Measurements from ENCODE around the gene DISC1.
"Not testable (repeated sequence)": the region's sequence is repeated elsewhere in the genome, so short reads cannot be mapped to it uniquely, and the experiment has no call there.

The DISC1 gene

GRCh38 chr1:231626535-231626950 lies at the start of gene DISC1:
DISC1 (plus strand) TSS chr1:231626790; CDS start chr1:231626868, 78 bp downstream.
- DNase-seq (ENCODE audit: low read depth): peak; percentile 20

GRCh38 chr1:231576804-231577718 lies 49.5 kb upstream of the DISC1 start:
- DNase-seq (ENCODE audit: low read depth): no peak

- DNase-seq (ENCODE audit: low read depth): no peak
Observed at GRCh38 chr1:231580874-231581273, 45.7 kb upstream of the DISC1 start.

- DNase-seq (ENCODE audit: low read depth): no peak
Observed at GRCh38 chr1:231581859-231582258, 44.7 kb upstream of the DISC1 start.

- DNase-seq (ENCODE audit: low read depth): no peak
Observed at GRCh38 chr1:231583376-231583775, 43.2 kb upstream of the DISC1 start.

GRCh38 chr1:231584117-231584516 lies 42.5 kb upstream of the DISC1 start:
- DNase-seq (ENCODE audit: low read depth): no peak

GRCh38 chr1:231584921-231585320 lies 41.7 kb upstream of the DISC1 start:
- DNase-seq (ENCODE audit: low read depth): no peak

- no peak for DNase-seq (ENCODE audit: low read depth)
Observed at GRCh38 chr1:231590453-231591198, 36.0 kb upstream of the DISC1 start.

GRCh38 chr1:231591466-231591865 lies 35.1 kb upstream of the DISC1 start:
- DNase-seq (ENCODE audit: low read depth): no peak

- no peak for DNase-seq (ENCODE audit: low read depth)
Observed at GRCh38 chr1:231592809-231593208, 33.8 kb upstream of the DISC1 start.

GRCh38 chr1:231593264-231593663 lies 33.3 kb upstream of the DISC1 start:
- not testable (repeated sequence) for DNase-seq (ENCODE audit: low read depth)

- no peak for DNase-seq (ENCODE audit: low read depth)
Observed at GRCh38 chr1:231594123-231594522, 32.5 kb upstream of the DISC1 start.

GRCh38 chr1:231594749-231595148 lies 31.8 kb upstream of the DISC1 start:
- no peak for DNase-seq (ENCODE audit: low read depth)

GRCh38 chr1:231596337-231596791 lies 30.2 kb upstream of the DISC1 start:
- no peak for DNase-seq (ENCODE audit: low read depth)

- no peak for DNase-seq (ENCODE audit: low read depth)
Observed at GRCh38 chr1:231597971-231598370, 28.6 kb upstream of the DISC1 start.

GRCh38 chr1:231600458-231600976 lies 26.1 kb upstream of the DISC1 start:
- no peak for DNase-seq (ENCODE audit: low read depth)

GRCh38 chr1:231601824-231602672 lies 24.5 kb upstream of the DISC1 start:
- no peak for DNase-seq (ENCODE audit: low read depth)

- DNase-seq (ENCODE audit: low read depth): no peak
Observed at GRCh38 chr1:231602673-231602984, 24.0 kb upstream of the DISC1 start.

GRCh38 chr1:231603598-231604275 lies 22.9 kb upstream of the DISC1 start:
- DNase-seq (ENCODE audit: low read depth): no peak

GRCh38 chr1:231604276-231604621 lies 22.3 kb upstream of the DISC1 start:
- no peak for DNase-seq (ENCODE audit: low read depth)
